HG03045 (cell line): Measurements from ENCODE around the gene UBTF.

Source experiments
- ATAC-seq: cut with Tn5 transposase; IDR thresholded peaks from one replicate; pipeline ENCODE4 v1.9.1; 2021; ENCODE audit warnings: mild to moderate bottlenecking, moderate library complexity; ENCODE audit not compliant: unreplicated experiment

The UBTF gene

DNA sequence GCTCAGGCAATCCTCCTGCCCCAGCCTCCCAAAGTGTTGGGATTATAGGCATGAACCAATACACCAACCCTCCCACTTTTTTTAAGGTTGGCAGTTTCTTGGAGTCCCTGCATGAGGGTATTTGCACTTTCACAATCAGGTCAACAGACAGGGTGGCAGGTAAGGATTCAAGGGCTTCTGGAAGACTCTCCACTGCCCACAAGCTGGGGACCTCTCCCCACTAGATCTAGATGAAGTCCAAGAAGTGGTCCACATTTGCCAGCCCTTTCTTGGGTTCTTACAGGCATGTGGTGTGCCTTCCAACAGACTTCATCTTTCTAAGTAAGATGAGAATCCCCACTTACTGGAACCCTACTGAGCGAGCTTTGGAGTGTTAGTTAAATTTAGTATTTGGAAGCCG lies 45.0 kb downstream of the UBTF start:
- no peak for ATAC-seq

DNA sequence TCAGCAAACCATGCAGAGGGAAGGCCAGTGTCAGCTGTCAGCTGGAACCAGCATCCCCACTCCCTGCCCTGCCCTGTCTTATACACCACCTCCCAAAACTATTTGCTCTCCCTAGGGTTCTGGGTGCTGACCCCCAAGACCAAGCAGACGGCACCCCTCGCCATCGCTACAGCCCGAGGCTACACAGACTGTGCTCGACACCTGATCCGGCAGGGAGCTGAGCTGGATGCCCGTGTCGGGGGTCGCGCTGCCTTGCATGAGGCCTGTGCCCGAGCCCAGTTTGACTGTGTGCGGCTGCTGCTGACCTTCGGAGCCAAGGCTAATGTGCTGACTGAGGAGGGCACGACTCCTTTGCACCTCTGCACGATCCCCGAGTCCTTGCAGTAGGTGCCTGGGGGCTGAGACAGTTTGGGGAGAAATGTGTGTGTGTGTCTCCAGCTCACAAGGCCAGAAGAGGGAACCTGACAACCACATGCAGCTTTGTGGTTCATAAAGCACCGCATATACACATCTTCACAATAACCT lies 47.5 kb downstream of the UBTF start:
- ATAC-seq, result no peak

DNA sequence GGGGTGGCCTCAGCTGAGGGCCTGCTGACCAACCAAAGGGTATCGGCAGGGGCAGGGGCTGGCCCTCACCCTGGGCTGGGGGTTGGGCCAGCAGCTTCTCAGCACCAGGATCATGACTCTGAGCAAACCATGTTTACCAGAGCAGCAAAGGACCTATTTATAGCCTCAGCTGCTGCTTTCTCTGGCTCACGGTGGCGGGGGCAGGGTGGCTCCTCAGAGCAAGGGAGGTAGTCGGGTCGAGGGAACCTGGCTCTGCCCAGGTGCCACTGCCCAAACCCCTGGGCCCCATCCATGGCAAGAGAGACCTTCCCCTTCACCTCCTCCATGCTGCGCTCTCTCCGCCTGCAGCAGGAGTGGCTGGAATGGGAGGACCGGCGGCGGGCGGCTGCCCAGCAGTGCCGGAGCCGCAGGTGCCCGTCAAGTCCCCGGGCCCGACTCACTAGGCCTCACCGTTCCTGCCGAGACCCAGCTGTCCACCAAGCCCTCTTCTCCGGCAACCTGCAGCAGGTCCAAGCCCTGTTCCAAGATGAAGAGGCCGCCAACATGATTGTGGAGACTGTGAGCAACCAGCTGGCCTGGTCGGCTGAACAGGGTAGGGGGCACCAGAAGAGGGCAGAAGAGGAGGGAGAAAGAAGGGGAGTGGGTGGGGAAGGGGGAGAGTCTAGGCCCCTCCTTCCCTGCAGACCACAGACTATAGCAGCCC lies 48.8 kb downstream of the UBTF start, which contains the start of gene ASB16:
ASB16 (plus strand) TSS at position 206 of the 703 bp plus-strand sequence; CDS start at position 292, 86 bp downstream.
- ATAC-seq, result no peak

DNA sequence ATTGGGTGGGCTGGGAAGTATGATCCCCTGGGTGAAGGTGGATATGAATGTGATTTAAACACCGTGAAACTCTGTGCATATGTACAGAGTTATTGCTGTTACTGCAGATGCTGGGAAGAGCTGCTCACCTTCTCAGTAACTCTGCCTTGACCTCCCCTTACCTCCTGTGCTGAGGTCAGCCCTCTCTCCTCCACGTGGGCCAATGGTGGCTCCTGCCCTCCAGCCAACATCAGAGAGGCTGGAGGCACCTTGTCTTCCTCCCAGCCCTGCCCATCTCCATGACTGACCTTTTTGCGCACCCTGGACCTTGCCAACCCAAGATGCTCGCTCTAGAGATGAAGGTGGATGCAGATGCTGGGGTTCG lies 49.4 kb downstream of the UBTF start:
- no peak for ATAC-seq

DNA sequence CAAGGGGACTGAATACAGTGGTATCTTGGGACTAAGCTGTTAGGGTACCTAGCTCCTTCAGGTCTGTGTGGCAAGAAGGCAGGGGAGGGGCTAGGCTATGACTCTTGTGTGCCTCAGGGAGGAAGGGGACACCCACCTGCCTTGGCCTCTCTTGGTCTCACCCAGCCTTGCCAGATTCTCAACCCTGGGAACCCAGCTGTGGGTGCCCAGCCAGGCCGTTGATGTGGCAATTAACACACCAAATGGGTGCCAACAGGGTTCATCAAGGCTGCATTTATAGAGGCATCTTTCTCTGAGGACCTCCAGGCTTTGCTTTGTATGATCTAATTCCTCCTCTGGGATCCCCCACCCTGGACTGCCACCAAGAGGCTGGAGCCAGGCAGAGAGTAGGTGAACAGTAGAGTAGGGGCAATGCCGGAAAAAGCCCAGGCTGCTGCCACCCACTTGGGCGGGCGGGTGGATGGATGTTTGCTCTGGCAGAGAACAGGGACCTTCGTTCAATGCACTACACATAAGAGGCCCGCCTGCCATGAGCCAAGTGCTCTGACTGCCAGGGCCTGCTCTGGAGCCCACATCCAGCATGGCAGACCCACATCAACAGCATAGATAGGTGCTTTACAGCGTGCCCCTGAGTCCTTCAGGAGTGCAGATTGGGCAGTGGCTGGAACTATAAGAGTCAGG lies 52.2 kb downstream of the UBTF start:
- ATAC-seq, result no peak

DNA sequence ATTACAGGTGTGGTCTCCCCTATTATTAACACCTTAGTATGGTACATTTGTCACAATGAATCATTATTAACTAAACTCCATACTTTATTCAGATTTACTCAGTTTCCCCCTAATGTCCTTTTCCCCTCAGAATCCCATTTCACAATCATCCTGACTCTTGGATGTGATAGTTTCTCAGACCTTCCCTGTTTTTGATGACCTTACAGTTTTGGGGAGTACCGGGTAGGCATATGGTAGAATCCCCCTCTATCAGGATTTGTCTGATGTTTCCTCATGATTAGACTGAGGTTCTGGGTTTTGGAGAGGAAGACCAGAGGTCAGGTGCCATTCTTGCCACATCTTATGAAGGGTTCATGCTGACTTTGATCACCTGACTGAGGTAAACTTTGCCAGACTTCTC lies 55.0 kb downstream of the UBTF start:
- no peak for ATAC-seq

DNA sequence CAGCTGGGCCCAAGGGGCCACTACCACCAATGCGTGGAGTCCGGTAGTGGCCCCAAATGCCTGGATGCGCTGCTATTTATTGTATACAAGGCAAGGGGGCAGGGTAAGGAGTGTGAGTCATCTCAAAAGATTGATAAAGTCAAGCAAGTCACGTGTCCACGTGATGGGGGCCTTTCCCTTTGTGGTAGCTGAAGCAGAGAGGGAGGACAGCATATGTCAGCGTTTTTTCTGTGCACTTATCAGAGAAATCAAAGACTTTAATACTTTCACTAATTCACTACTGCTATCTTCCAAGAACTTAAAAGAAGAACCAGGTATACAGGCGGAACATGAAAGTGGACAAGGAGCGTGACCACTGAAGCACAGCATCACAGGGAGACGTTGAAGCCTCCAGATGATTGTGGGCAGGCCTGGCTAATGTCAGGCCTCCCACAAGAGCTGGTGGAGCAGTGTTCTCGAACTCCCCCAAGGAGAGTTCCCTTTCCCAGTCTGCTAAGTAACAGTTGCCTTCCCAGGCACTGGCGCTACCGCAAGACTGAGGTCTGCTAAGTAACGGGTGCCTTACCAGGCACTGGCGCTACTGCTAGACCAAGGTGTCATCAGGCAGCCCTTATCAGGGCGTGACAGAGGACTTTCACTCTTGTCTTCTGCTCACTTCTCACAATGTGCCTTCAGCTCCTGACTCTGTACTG lies 59.8 kb downstream of the UBTF start:
- no peak for ATAC-seq

DNA sequence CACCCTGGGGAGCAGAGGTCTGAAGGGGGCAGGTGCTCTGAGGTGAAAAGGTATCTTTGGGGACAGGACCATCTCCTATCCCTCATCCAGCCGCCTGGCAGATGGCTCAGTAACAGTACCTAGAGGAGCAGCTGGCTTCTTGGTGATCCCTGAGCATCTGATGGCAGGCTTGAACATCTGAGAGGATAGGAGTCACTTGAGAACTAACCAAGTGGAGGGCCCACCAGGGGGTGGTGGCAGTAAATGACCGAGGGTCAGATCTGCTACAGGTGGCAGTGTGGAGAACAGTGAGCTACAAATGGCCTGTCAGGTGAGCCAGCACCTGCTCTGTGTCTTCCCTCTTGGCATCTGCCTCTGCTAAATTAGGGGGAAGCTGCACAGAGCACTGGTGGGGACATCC lies 64.0 kb downstream of the UBTF start:
- ATAC-seq, result no peak
